ENCODE results near the gene BFSP1.

BFSP1 gene

GRCh38 chr20:17560344-17561074, 29.3 kb upstream of the BFSP1 start:
- Histone ChIP-seq H3K27ac (ENCODE audit: extremely low read depth, low read depth, low read length) (no peak overlapping the region), H3K4me1 (ENCODE audit: control insufficient read depth, insufficient read depth, low read length) (peaks cover 16% of the 10 kb centered on the region), H3K36me3 (ENCODE audit: control insufficient read depth in 2 of 2, insufficient read depth in 1 of 2, low read length in 2 of 2) (no peaks in the 10 kb centered on the region), H3K4me3 (ENCODE audit: low read depth, low read length) (no peak overlapping the region), H3K9me3 (ENCODE audit: control insufficient read depth, insufficient read depth, low read depth, low read length) (no peaks in the 10 kb centered on the region)
- TF ChIP-seq BCL11B (tag by site-specific recombination; IDR thresholded peaks at IDR 0.05; ENCODE audit: low read depth) (no peak), CTCF (tag by site-specific recombination; IDR thresholded peaks at IDR 0.05) (no peak), ZNF48 (tag by site-specific recombination; IDR thresholded peaks at IDR 0.05) (no peak), ZBTB49 (tag by site-specific recombination; IDR thresholded peaks at IDR 0.05; ENCODE audit: low read depth) (no peak), ZBTB26 (tag by site-specific recombination; optimal IDR thresholded peaks at IDR 0.05) (no peak), ZBTB11 (tag by site-specific recombination; conservative IDR thresholded peaks at IDR 0.05; ENCODE audit: low read depth) (no peak), SP2 (tag by site-specific recombination; IDR thresholded peaks at IDR 0.05) (no peak), ZNF544 (tag by site-specific recombination; IDR thresholded peaks at IDR 0.05) (no peak), ZNF10 (tag by site-specific recombination; IDR thresholded peaks at IDR 0.05) (no peak), KLF1 (tag by site-specific recombination; IDR thresholded peaks at IDR 0.05) (no peak)
- CTCF ChIA-PET = interaction anchor here (1.0 kb wide), 1 partner anchor 11 kb away, joined by 4 read pairs; no protein-coding TSS in a partner anchor
- POLR2A ChIA-PET = interaction anchor here (1.7 kb wide), 1 partner anchor 10 kb away, joined by 8 read pairs; the partner anchor contains the start of gene DSTN

- CTCF ChIA-PET = interaction anchor here (0.6 kb wide), 1 partner anchor 17 kb away, joined by 5 read pairs; no protein-coding TSS in a partner anchor
- Histone ChIP-seq H3K9me3 (ENCODE audit: control insufficient read depth, insufficient read depth, low read depth, low read length) (no peaks in the 10 kb centered on the region), H3K4me1 (ENCODE audit: control insufficient read depth, insufficient read depth, low read length) (peaks cover 16% of the 10 kb centered on the region), H3K4me3 (ENCODE audit: low read depth, low read length) (no peak overlapping the region), H3K27ac (ENCODE audit: extremely low read depth, low read depth, low read length) (no peak overlapping the region), H3K36me3 (ENCODE audit: control insufficient read depth in 2 of 2, insufficient read depth in 1 of 2, low read length in 2 of 2) (no peaks in the 10 kb centered on the region)
- POLR2A ChIA-PET = interaction anchor here (1.3 kb wide), 1 partner anchor 10 kb away, joined by 4 read pairs; the partner anchor contains the start of gene DSTN
- TF ChIP-seq ZNF521 (tag by site-specific recombination; IDR thresholded peaks at IDR 0.05) = no peak
- no peak for TF ChIP-seq AEBP2 (tag by site-specific recombination; IDR thresholded peaks at IDR 0.05; ENCODE audit: borderline replicate concordance)
- no peak for TF ChIP-seq ZNF785 (tag by site-specific recombination; IDR thresholded peaks at IDR 0.05)
- no peak for TF ChIP-seq ZSCAN5A (tag by site-specific recombination; IDR thresholded peaks at IDR 0.05)
- TF ChIP-seq ZNF654 (tag by site-specific recombination; IDR thresholded peaks at IDR 0.05; ENCODE audit: low read depth) = no peak
These were observed 28.2 kb upstream of the BFSP1 start for GRCh38 chr20:17559338-17559737.
